ENCODE measurements around the gene ZBTB46.

ZBTB46 gene

DNA sequence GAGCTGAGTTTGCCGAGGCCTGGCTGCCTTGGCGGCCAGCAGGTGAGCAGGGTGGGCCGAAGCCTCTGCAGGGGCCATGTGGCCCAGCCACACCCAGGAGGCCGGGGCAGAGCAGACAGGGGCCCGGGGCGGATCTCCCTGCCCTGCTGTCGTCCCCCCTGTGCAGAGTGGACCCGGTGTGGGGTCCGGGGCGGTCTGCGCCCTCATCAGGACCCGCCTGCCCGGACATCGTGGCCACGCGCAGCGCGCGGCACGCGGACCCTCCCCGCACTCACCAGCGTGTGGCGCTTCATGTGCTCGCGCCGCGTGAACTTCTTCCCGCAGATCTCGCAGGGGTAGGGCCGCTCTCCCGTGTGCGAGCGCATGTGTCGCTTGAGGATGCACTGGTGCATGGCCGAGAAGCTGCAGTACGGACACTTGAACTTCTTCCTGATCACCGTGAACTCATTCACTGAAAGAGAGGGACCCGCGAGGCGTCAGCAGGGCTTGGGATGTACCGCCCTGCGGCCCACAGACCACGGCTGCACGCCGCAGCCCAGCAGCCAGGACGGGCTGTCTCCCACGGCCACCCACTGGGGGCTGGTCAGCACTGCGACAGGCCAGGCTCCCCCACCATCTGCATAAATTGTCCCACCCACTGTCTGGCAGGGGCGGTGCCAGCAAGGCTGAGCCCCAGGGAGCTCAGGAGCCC, 78.5 kb downstream of the ZBTB46 start:
- no peak for DNase-seq (ENCODE audit: low read depth)
- no peak overlapping the region for H3K4me3 ChIP-seq (replicated peaks; ENCODE audit: low read depth, low read length)
- TF ChIP-seq, protein P1, sequence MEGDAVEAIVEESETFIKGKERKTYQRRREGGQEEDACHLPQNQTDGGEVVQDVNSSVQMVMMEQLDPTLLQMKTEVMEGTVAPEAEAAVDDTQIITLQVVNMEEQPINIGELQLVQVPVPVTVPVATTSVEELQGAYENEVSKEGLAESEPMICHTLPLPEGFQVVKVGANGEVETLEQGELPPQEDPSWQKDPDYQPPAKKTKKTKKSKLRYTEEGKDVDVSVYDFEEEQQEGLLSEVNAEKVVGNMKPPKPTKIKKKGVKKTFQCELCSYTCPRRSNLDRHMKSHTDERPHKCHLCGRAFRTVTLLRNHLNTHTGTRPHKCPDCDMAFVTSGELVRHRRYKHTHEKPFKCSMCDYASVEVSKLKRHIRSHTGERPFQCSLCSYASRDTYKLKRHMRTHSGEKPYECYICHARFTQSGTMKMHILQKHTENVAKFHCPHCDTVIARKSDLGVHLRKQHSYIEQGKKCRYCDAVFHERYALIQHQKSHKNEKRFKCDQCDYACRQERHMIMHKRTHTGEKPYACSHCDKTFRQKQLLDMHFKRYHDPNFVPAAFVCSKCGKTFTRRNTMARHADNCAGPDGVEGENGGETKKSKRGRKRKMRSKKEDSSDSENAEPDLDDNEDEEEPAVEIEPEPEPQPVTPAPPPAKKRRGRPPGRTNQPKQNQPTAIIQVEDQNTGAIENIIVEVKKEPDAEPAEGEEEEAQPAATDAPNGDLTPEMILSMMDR (IDR thresholded peaks at IDR 0.05; ENCODE audit: low read length, missing control alignments) = no peak

DNA sequence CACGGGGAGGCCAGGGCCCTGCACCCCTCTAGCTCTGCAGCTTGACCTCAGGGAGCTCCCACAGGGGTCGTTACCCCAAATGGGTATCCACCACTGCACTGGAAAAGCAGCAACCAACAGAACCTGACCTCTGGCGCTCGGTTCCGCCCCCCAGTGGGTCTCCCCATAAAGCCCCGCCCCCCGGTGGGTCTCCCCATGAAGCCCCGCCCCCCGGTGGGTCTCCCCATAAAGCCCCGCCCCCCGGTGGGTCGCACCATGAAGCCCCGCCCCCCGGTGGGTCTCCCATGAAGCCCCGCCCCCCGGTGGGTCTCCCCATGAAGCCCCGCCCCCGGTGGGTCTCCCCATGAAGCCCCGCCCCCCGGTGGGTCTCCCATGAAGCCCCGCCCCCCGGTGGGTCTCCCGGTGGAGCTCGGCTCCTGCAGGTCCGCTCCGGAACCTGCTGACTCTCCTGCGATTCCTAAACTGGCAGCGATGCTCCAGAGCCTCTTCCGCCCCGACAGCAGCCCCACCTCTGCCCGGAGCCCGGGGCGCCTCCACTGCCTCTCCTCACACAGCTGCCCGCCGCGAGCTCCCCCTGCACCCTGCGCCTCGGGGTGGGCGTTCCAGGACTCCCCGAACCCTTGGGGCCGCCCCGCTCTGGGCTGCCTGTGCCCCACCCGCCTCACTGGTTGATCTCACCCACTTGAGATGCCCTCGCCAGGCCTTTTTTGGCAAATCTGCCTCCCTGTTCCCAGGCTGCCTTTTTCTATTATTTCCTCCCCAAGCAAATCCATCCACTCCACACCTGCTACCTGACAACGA, 79.4 kb downstream of the ZBTB46 start:
- no peak for DNase-seq (ENCODE audit: low read depth)

DNA sequence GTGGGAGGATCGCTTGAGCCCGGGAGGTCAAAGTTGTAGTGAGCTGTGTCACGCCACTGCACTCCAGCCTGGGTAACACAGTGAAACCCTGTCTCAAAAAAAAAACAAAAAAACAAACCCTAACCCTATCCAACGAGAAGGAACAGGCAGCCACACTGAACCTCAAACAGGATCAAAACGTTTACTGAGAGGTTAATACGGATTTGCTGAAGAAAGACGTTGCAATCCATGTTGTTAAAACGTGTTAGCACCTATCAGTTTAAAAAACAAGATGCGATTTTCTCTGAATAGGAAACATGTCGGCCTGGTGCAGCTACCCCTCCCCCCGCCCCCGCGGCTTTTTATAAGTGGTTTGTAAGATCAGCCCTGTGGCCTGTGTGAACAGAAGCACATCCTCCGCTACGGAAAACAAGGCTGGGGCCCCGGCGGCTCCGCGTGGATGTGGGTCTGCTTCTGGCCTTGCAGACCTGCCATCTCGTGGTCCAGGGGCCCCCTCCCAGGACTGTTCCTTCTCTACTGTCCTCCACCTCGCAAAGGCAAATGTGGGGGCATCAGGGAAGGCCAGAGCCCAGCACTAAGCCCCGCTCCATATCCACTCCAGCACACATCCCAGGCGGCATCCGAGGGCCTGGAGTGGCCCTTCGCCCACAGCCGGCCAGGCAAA, 80.1 kb downstream of the ZBTB46 start:
- H3K4me3 ChIP-seq (replicated peaks; ENCODE audit: low read depth, low read length) = no peak overlapping the region
- no peak for DNase-seq (ENCODE audit: low read depth)
- TF ChIP-seq, protein P1 (IDR thresholded peaks at IDR 0.05; ENCODE audit: low read length, missing control alignments) = no peak

More for the DNA sequence above, 79.4 kb downstream of the ZBTB46 start:
- TF ChIP-seq, protein P1 (IDR thresholded peaks at IDR 0.05; ENCODE audit: low read length, missing control alignments) = no peak
- no peak overlapping the region for H3K4me3 ChIP-seq (replicated peaks; ENCODE audit: low read depth, low read length)

DNA sequence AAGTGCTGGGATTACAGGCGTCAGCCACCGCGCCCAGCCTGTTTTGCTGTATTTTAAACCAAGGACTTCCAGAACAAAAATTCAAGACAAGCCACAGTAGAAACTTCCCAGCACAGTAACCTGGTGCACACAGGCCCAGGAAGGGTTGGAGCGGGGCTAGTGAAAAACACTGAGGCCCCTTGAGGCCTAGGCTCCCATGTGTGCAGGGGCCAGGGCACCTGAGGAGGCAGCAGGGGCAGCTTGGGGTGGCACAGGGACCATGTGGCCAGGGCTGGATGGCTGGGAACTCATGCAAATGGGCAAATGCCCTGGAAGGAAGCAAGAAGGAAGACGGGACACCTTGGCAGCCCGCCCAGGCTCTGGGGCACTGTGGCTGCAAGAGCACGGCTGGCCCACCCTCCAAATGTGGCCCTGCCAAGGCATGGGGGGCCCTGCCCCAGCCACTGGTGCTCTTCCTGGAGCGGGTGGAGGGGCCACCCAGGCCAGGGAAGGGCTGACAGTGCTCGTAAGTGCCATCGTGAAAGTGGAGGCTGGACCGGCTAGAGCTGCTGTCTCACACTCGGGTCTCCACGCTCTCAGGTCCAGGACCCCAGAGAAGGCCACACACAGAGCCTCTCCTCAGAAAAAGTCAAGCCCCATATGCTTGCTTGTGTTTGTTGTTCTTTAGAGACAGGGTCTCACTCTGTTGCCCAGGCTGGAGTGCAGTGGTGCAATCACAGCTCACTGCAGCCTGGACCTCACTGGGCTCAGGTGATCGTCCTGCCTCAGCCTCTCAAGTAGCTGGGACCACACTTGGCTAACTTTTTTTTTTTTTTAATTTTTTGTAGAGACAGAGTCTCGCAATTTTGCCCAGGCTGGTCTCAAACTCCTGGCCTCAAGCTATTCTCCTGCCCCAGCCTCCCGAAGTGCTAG, 81.2 kb downstream of the ZBTB46 start:
- H3K4me3 ChIP-seq (replicated peaks; ENCODE audit: low read depth, low read length) = no peak overlapping the region
- TF ChIP-seq, protein P1 (IDR thresholded peaks at IDR 0.05; ENCODE audit: low read length, missing control alignments) = no peak

DNA sequence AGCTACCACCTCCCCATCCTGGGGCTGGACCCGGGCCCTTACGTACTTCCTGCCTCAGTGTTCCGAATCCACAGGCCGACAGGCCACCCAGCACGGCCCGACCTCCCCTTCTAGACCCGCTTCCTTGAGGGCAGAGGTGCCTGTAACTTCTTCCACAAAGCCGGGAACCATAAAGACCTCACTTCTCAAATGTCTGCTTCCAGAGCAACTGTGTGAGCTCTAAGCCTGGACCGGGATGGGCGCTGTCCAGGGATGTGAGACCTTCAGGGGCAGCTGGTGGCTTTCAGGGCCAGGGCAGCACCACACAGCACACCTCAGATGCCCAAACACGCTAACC, 82.2 kb downstream of the ZBTB46 start:
- TF ChIP-seq, protein P1 (IDR thresholded peaks at IDR 0.05; ENCODE audit: low read length, missing control alignments) = no peak
- DNase-seq (ENCODE audit: low read depth) = no peak

More for the DNA sequence above, 81.2 kb downstream of the ZBTB46 start:
- no peak for DNase-seq (ENCODE audit: low read depth)

More for the DNA sequence above, 82.2 kb downstream of the ZBTB46 start:
- H3K4me3 ChIP-seq (replicated peaks; ENCODE audit: low read depth, low read length) = no peak overlapping the region

Measured in fibroblast of pulmonary artery (primary cell).